IMR-90 (cell line): ENCODE measurements around the gene ATP2C2. TPM values are rescaled to one million over a fixed set of nuclear protein-coding genes. Genes with fewer than 3 reads are reported as not detected.
A peak's percentile ranks its signal among the peaks of the same experiment; 100 is the strongest.

Experiments
- ATAC-seq: fragments of 200-7000 bp; cut with Tn5 transposase; 2 replicates; pipeline ENCODE4 v1.9.1; 2020; ENCODE audit warnings: low read depth, mild to moderate bottlenecking, moderate library complexity
- BruUV-seq: library from RNA; stranded (reverse); fragments of 400-500 nt; replicated peaks from 2 replicates; lab custom pipeline; 2021; lab: Mats Ljungman, UMichigan
- CTCF ChIA-PET: fragments of 300-600 bp; formaldehyde crosslinking; extraction: SDS; loops from one replicate; lab custom pipeline; 2021; ENCODE audit warnings: antibody characterized with exemption; lab: Yijun Ruan, JAX
- POLR2A ChIA-PET: fragments of 300-600 bp; sonication (Branson Sonifier 250); formaldehyde crosslinking; loops from one replicate; lab custom pipeline; 2022; ENCODE audit warnings: antibody characterized with exemption; ENCODE audit not compliant: unreplicated experiment; lab: Charles Lee
- DNase-seq: peaks from one replicate; pipeline ENCODE4 v3.0.0; 2013
- H2AFZ ChIP-seq: replicated peaks from 2 replicates; pipeline ENCODE3; 2013; ENCODE audit warnings: low read length, mild to moderate bottlenecking; ENCODE audit not compliant: poor library complexity
- H2AK5ac ChIP-seq: 2 replicates; pipeline ENCODE4 v1.6.1; 2013; ENCODE audit warnings: low read depth, low read length, inconsistent platforms
- H2AK9ac ChIP-seq: replicated peaks from 2 replicates; pipeline ENCODE3; 2013; ENCODE audit warnings: mild to moderate bottlenecking, low read depth, low read length, moderate library complexity; ENCODE audit not compliant: poor library complexity
- H2BK120ac ChIP-seq: 2 replicates; pipeline ENCODE4 v1.6.1; 2013; ENCODE audit warnings: low read depth, low read length, inconsistent platforms
- H2BK15ac ChIP-seq: 3 replicates; pipeline ENCODE4 v1.6.1; 2013; ENCODE audit warnings: low read depth, low read length, inconsistent platforms
- H2BK20ac ChIP-seq: 2 replicates; pipeline ENCODE4 v1.6.1; 2013; ENCODE audit warnings: low read depth, mild to moderate bottlenecking, inconsistent platforms, low read length, moderate library complexity
- H2BK5ac ChIP-seq: 2 replicates; pipeline ENCODE4 v1.6.1; 2013; ENCODE audit warnings: mild to moderate bottlenecking, low read depth, low read length, inconsistent platforms; ENCODE audit not compliant: poor library complexity, severe bottlenecking
- H3K14ac ChIP-seq: replicated peaks from 2 replicates; pipeline ENCODE4 v1.6.1; 2013; ENCODE audit warnings: low read depth, low read length, inconsistent platforms
- H3K18ac ChIP-seq: 2 replicates; pipeline ENCODE4 v1.6.1; 2013; ENCODE audit warnings: low read depth, low read length, control low read depth
- H3K23ac ChIP-seq: 2 replicates; pipeline ENCODE4 v1.6.1; 2013; ENCODE audit warnings: low read depth, low read length, inconsistent platforms
- H3K27ac ChIP-seq: 2 replicates; pipeline ENCODE4 v1.5.1; 2013; ENCODE audit warnings: mild to moderate bottlenecking, control low read depth, low read length; ENCODE audit not compliant: insufficient read depth
- H3K27me3 ChIP-seq: 2 replicates; pipeline ENCODE4 v1.6.1; 2013; ENCODE audit warnings: low read length; ENCODE audit not compliant: control insufficient read depth, insufficient read depth
- H3K36me3 ChIP-seq: 2 replicates; pipeline ENCODE4 v1.6.1; 2013; ENCODE audit warnings: low read length, mixed read lengths; ENCODE audit not compliant: control insufficient read depth, insufficient read depth
- H3K4ac ChIP-seq: 2 replicates; pipeline ENCODE4 v1.6.1; 2013; ENCODE audit warnings: low read depth, low read length, inconsistent platforms
- H3K4me1 ChIP-seq: 2 replicates; pipeline ENCODE4 v1.6.1; 2013; ENCODE audit warnings: low read length, mixed read lengths; ENCODE audit not compliant: control insufficient read depth, insufficient read depth
- H3K4me2 ChIP-seq: 2 replicates; pipeline ENCODE4 v1.6.1; 2013; ENCODE audit warnings: low read depth, mild to moderate bottlenecking, control low read depth, low read length, moderate library complexity
- H3K4me3 ChIP-seq: 2 replicates; pipeline ENCODE4 v1.5.1; 2013; ENCODE audit warnings: low read depth, mild to moderate bottlenecking, control low read depth, low read length, moderate library complexity; ENCODE audit not compliant: insufficient read depth
- H3K56ac ChIP-seq: 2 replicates; pipeline ENCODE4 v1.6.1; 2013; ENCODE audit warnings: low read length, inconsistent platforms; ENCODE audit not compliant: insufficient read depth; ENCODE audit errors: extremely low read depth
- H3K79me1 ChIP-seq, 2 experiments: 2 replicates each; pipeline ENCODE4 v1.6.1; 2013; ENCODE audit warnings: low read length in 2 of 2, inconsistent platforms in 1 of 2, low read depth in 1 of 2
- H3K9ac ChIP-seq: 2 replicates; pipeline ENCODE4 v1.6.1; 2013; ENCODE audit warnings: low read depth, low read length, control low read depth
- H3K9me1 ChIP-seq: 2 replicates; pipeline ENCODE4 v1.6.1; 2013; ENCODE audit warnings: low read length, inconsistent platforms; ENCODE audit not compliant: insufficient read depth
- H3K9me3 ChIP-seq: 2 replicates; pipeline ENCODE4 v1.6.1; 2013; ENCODE audit warnings: low read length; ENCODE audit not compliant: control insufficient read depth, insufficient read depth
- H4K20me1 ChIP-seq: 2 replicates; pipeline ENCODE4 v1.6.1; 2013; ENCODE audit warnings: low read length, inconsistent platforms; ENCODE audit not compliant: insufficient read depth
- H4K5ac ChIP-seq: 2 replicates; pipeline ENCODE4 v1.6.1; 2013; ENCODE audit warnings: mild to moderate bottlenecking, low read depth, low read length, control low read depth
- H4K8ac ChIP-seq, 2 experiments: 2 replicates each; pipeline ENCODE4 v1.6.1; 2013; ENCODE audit warnings: low read depth in 2 of 2, low read length in 2 of 2, control low read depth in 1 of 2, inconsistent platforms in 1 of 2
- H4K91ac ChIP-seq: 2 replicates; pipeline ENCODE4 v1.6.1; 2013; ENCODE audit warnings: low read depth, low read length, inconsistent platforms; ENCODE audit not compliant: insufficient read depth
- CEBPB ChIP-seq: IDR thresholded peaks from 2 replicates; pipeline ENCODE4 v1.6.1; 2012; ENCODE audit warnings: low read depth, low read length, improper control_type of control experiment
- CTCF ChIP-seq: conservative IDR thresholded peaks from 2 replicates; pipeline ENCODE4 v1.5.1; 2012; ENCODE audit warnings: mild to moderate bottlenecking, low read depth, low read length, improper control_type of control experiment
- FOS ChIP-seq: fragments of 150-350 bp; IDR thresholded peaks from 2 replicates; pipeline ENCODE4 v1.6.1; 2016; ENCODE audit warnings: low read depth, low read length
- MAFK ChIP-seq: IDR thresholded peaks from 2 replicates; pipeline ENCODE4 v1.6.1; 2012; ENCODE audit warnings: low read depth, low read length, improper control_type of control experiment
- MAZ ChIP-seq: IDR thresholded peaks from 2 replicates; pipeline ENCODE4 v1.6.1; 2012; ENCODE audit warnings: low read depth, mild to moderate bottlenecking, low read length, improper control_type of control experiment, moderate library complexity, borderline replicate concordance
- MXI1 ChIP-seq: IDR thresholded peaks from 2 replicates; pipeline ENCODE4 v1.6.1; 2012; ENCODE audit warnings: low read depth, mild to moderate bottlenecking, low read length, moderate library complexity, borderline replicate concordance
- NFE2L2 ChIP-seq: fragments of 150-350 bp; IDR thresholded peaks from 2 replicates; pipeline ENCODE4 v1.6.1; 2016; ENCODE audit warnings: low read depth, mild to moderate bottlenecking, low read length
- POLR2A ChIP-seq: IDR thresholded peaks from 2 replicates; pipeline ENCODE4 v1.6.1; 2012; ENCODE audit warnings: mild to moderate bottlenecking, low read depth, low read length
- RAD21 ChIP-seq: IDR thresholded peaks from 2 replicates; pipeline ENCODE4 v1.6.1; 2012; ENCODE audit warnings: low read length, improper control_type of control experiment
- RCOR1 ChIP-seq: IDR thresholded peaks from 2 replicates; pipeline ENCODE4 v1.6.1; 2012; ENCODE audit warnings: mild to moderate bottlenecking, low read length, improper control_type of control experiment; ENCODE audit not compliant: insufficient replicate concordance
- RFX5 ChIP-seq: IDR thresholded peaks from 2 replicates; pipeline ENCODE4 v1.8.0; 2012; ENCODE audit warnings: low read depth, mild to moderate bottlenecking, low read length, moderate library complexity
- SMC3 ChIP-seq: fragments of 150-350 bp; IDR thresholded peaks from 2 replicates; pipeline ENCODE4 v1.6.1; 2016; ENCODE audit warnings: low read depth, mild to moderate bottlenecking, antibody characterized with exemption, low read length, moderate library complexity
- WGBS, 2 experiments: methylation state at CpG; one replicate each; pipeline versions ENCODE4 v1.1.5 to v1.1.7; 2013; ENCODE audit warnings: missing lambda C conversion rate in 2 of 2; ENCODE audit not compliant: insufficient read length in 1 of 2; ENCODE audit errors: extremely low coverage in 2 of 2; 5-methylcytosine and 5-hydroxymethylcytosine counted together
- dilution Hi-C: fragments of 300-500 bp; cut with HindIII; formaldehyde crosslinking; loops from one replicate; pipeline ENCODE4 v1.14.3; 2018; ENCODE audit warnings: low sequenced_read_pairs; ENCODE audit not compliant: unreplicated experiment
- in situ Hi-C: fragments of 300-500 bp; cut with MboI; formaldehyde crosslinking; loops from 3 replicates; pipeline ENCODE4 v1.14.3; 2019; ENCODE audit warnings: low sequenced_read_pairs, inconsistent platforms, mixed read lengths
- intact Hi-C: fragments of 100-400 bp; cut with micrococcal nuclease; formaldehyde crosslinking; loops from 2 replicates; pipeline ENCODE4 v1.10.0; 2022
- polyA plus RNA-seq, 3 experiments: library from polyadenylated mRNA; depleted of rRNA; stranded (reverse); fragments of >200 nt; gene quantifications; 2 replicates each; pipeline ENCODE4 v1.2.3, GENCODE V29; 2012; ENCODE audit warnings: low replicate concordance in 1 of 3
- total RNA-seq: library from RNA; depleted of rRNA; stranded (reverse); fragments of >200 nt; gene quantifications from 2 replicates; pipeline ENCODE4 v1.2.3, GENCODE V29; 2012
- TF ChIP-seq, protein P1 (sequence below): fragments of 150-350 bp; IDR thresholded peaks from 2 replicates; pipeline ENCODE4 v1.6.1; 2017; ENCODE audit warnings: mild to moderate bottlenecking, antibody characterized with exemption, low read length, low read depth

Gene ATP2C2
- total and polyA plus RNA-seq, 2 of the 4 experiments (the other 2 are of a cell fraction), result not detected

- intact Hi-C loops (no loop called here), in situ Hi-C loops (loop anchor here (25.0 kb wide), 1 partner anchor 514 kb away; the partner anchor contains the start of genes NECAB2 and OSGIN1), dilution Hi-C loops (no loop called here)
- ATAC-seq, result no peak
- H3K4me2 ChIP-seq, result no peak overlapping the region
- no peak overlapping the region for H2BK15ac ChIP-seq
- no peaks in the 10 kb centered on the region for H3K9me3 ChIP-seq
- H3K9me1 ChIP-seq, result peaks cover 10% of the 10 kb centered on the region
- H2AK9ac ChIP-seq, result no peak overlapping the region
- no peak overlapping the region for H3K14ac ChIP-seq
- ChIA-PET CTCF (interaction anchor here (0.7 kb wide), 1 partner anchor 199 kb away, joined by 3 read pairs; no protein-coding TSS in a partner anchor), POLR2A (no interaction called here)
- no peak overlapping the region for H3K4ac ChIP-seq
- no peak overlapping the region for H3K9ac ChIP-seq
- peak overlapping the region; percentile 60; the same call in 1 of the 2 replicates for H2AK5ac ChIP-seq
- H4K8ac ChIP-seq, result no peak overlapping the region
- WGBS, 2 experiments, result 50% methylated on average over 4 of the region's 8 CpGs; no CpG with 5 or more reads in 1 of the 2 experiments
- H3K4me3 ChIP-seq, result no peak overlapping the region
- no peak for TF ChIP-seq MAFK
- no peak for TF ChIP-seq RAD21
- no peak for TF ChIP-seq CTCF
- TF ChIP-seq MAZ, result no peak
- no peak for TF ChIP-seq NFE2L2
- TF ChIP-seq MXI1, result no peak
- no peak for TF ChIP-seq SMC3
- no peak for TF ChIP-seq CEBPB
- no peak for TF ChIP-seq FOS
- no peak for TF ChIP-seq RCOR1
- TF ChIP-seq POLR2A, result no peak
- TF ChIP-seq RFX5, result no peak
- TF ChIP-seq, protein P1, sequence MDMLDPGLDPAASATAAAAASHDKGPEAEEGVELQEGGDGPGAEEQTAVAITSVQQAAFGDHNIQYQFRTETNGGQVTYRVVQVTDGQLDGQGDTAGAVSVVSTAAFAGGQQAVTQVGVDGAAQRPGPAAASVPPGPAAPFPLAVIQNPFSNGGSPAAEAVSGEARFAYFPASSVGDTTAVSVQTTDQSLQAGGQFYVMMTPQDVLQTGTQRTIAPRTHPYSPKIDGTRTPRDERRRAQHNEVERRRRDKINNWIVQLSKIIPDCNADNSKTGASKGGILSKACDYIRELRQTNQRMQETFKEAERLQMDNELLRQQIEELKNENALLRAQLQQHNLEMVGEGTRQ, result no peak
- no peak overlapping the region for H2BK20ac ChIP-seq
- no peak for DNase-seq
- no peak overlapping the region for H2AFZ ChIP-seq
- no peak overlapping the region for H2BK120ac ChIP-seq
- H2BK5ac ChIP-seq, result peak overlapping the region; percentile 28
- no peak overlapping the region for H4K5ac ChIP-seq
- H3K56ac ChIP-seq, result no peak overlapping the region
- peaks cover 8% of the 10 kb centered on the region for H3K4me1 ChIP-seq
- no peak overlapping the region for H3K23ac ChIP-seq
- peaks cover 21% of the 10 kb centered on the region for H3K36me3 ChIP-seq
- H3K79me1 ChIP-seq, result peaks cover 13 to 73% of the 10 kb centered on the region in 2 experiments
- no TSS peak for BruUV-seq
- H3K18ac ChIP-seq, result no peak overlapping the region
- H4K91ac ChIP-seq, result no peak overlapping the region
- no peaks in the 10 kb centered on the region for H3K27me3 ChIP-seq
- no peak overlapping the region for H3K27ac ChIP-seq
- H4K20me1 ChIP-seq, result peaks cover 27% of the 10 kb centered on the region
Measured at GRCh38 chr16:84476401-84476800, 108.1 kb downstream of the ATP2C2 start.
